ENCODE measurements around the gene GTF2A1L. TPM values are rescaled to one million over a fixed set of nuclear protein-coding genes. Genes with fewer than 3 reads are reported as not detected.

The GTF2A1L gene
- total RNA-seq: not detected

- H3K27ac Mint-ChIP-seq: no peak within 1 kb of the TSS
- peaks cover 4% of the 10 kb centered on the region for H3K27me3 Mint-ChIP-seq
- H3K4me1 Mint-ChIP-seq: no peaks in the 10 kb centered on the region
- no peaks in the 10 kb centered on the region for H3K36me3 Mint-ChIP-seq
- ATAC-seq (ENCODE audit: low read depth) (no peak), DNase-seq (no peak)
- peaks cover 2% of the 10 kb centered on the region for H3K9me3 Mint-ChIP-seq
- POLR2A ChIA-PET: no interaction called here
- no peak within 1 kb of the TSS for H3K4me3 Mint-ChIP-seq
Observed at GRCh38 chr2:48617618-48618017, at the start of gene GTF2A1L. Gene GTF2A1L, plus strand, starts transcription at chr2:48617856. Its CDS starts 19 bp downstream, at chr2:48617875.

GRCh38 chr2:48568547-48568946 lies 49.1 kb upstream of the GTF2A1L start:
- H3K36me3 Mint-ChIP-seq: no peaks in the 10 kb centered on the region
- no peak for ATAC-seq (ENCODE audit: low read depth)
- DNase-seq: no peak
- H3K4me1 Mint-ChIP-seq: peaks cover 3% of the 10 kb centered on the region
- POLR2A ChIA-PET: no interaction called here
- H3K9me3 Mint-ChIP-seq: no peaks in the 10 kb centered on the region
- no peak overlapping the region for H3K27ac Mint-ChIP-seq
- H3K4me3 Mint-ChIP-seq: no peak overlapping the region
- H3K27me3 Mint-ChIP-seq: no peaks in the 10 kb centered on the region

GRCh38 chr2:48569433-48569832 lies 48.2 kb upstream of the GTF2A1L start:
- POLR2A ChIA-PET: no interaction called here
- H3K4me3 Mint-ChIP-seq: no peak overlapping the region
- no peaks in the 10 kb centered on the region for H3K36me3 Mint-ChIP-seq
- H3K27ac Mint-ChIP-seq: no peak overlapping the region
- no peaks in the 10 kb centered on the region for H3K9me3 Mint-ChIP-seq
- peaks cover 3% of the 10 kb centered on the region for H3K4me1 Mint-ChIP-seq
- H3K27me3 Mint-ChIP-seq: no peaks in the 10 kb centered on the region
- no peak for ATAC-seq (ENCODE audit: low read depth)
- no peak for DNase-seq

- H3K9me3 Mint-ChIP-seq: no peaks in the 10 kb centered on the region
- no peaks in the 10 kb centered on the region for H3K27me3 Mint-ChIP-seq
- POLR2A ChIA-PET: no interaction called here
- DNase-seq (no peak), ATAC-seq (ENCODE audit: low read depth) (no peak)
- no peak overlapping the region for H3K27ac Mint-ChIP-seq
- H3K4me1 Mint-ChIP-seq: peaks cover 7% of the 10 kb centered on the region
- H3K4me3 Mint-ChIP-seq: no peak overlapping the region
- no peaks in the 10 kb centered on the region for H3K36me3 Mint-ChIP-seq
Observed at GRCh38 chr2:48572816-48573215, 44.8 kb upstream of the GTF2A1L start.

- Mint-ChIP-seq H3K4me3 (no peak overlapping the region), H3K4me1 (peaks cover 6% of the 10 kb centered on the region), H3K36me3 (no peaks in the 10 kb centered on the region), H3K27me3 (no peaks in the 10 kb centered on the region), H3K27ac (no peak overlapping the region), H3K9me3 (no peaks in the 10 kb centered on the region)
- POLR2A ChIA-PET: no interaction called here
- ATAC-seq (ENCODE audit: low read depth) (no peak), DNase-seq (no peak)
Observed at GRCh38 chr2:48574353-48575287, 43.0 kb upstream of the GTF2A1L start.

- no peak overlapping the region for H3K27ac Mint-ChIP-seq
- H3K4me3 Mint-ChIP-seq: no peak overlapping the region
- ATAC-seq (ENCODE audit: low read depth) (no peak), DNase-seq (no peak)
- H3K36me3 Mint-ChIP-seq: no peaks in the 10 kb centered on the region
- H3K27me3 Mint-ChIP-seq: no peaks in the 10 kb centered on the region
- H3K4me1 Mint-ChIP-seq: peaks cover 6% of the 10 kb centered on the region
- POLR2A ChIA-PET: no interaction called here
- H3K9me3 Mint-ChIP-seq: no peaks in the 10 kb centered on the region
Observed at GRCh38 chr2:48578313-48578712, 39.3 kb upstream of the GTF2A1L start.

- H3K4me1 Mint-ChIP-seq: peaks cover 5% of the 10 kb centered on the region
- no peak for ATAC-seq (ENCODE audit: low read depth)
- H3K27ac Mint-ChIP-seq: no peak overlapping the region
- POLR2A ChIA-PET: no interaction called here
- no peaks in the 10 kb centered on the region for H3K27me3 Mint-ChIP-seq
- no peak overlapping the region for H3K4me3 Mint-ChIP-seq
- no peaks in the 10 kb centered on the region for H3K9me3 Mint-ChIP-seq
- H3K36me3 Mint-ChIP-seq: no peaks in the 10 kb centered on the region
- DNase-seq: no peak
Observed at GRCh38 chr2:48583961-48584360, 33.7 kb upstream of the GTF2A1L start.

GRCh38 chr2:48584551-48584950 lies 33.1 kb upstream of the GTF2A1L start:
- POLR2A ChIA-PET: no interaction called here
- ATAC-seq (ENCODE audit: low read depth): no peak
- no peak overlapping the region for H3K4me3 Mint-ChIP-seq

GRCh38 chr2:48586433-48586832 lies 31.2 kb upstream of the GTF2A1L start:
- Mint-ChIP-seq H3K27ac (no peak overlapping the region), H3K27me3 (no peaks in the 10 kb centered on the region)

More at GRCh38 chr2:48584551-48584950, 33.1 kb upstream of the GTF2A1L start:
- DNase-seq: no peak
- Mint-ChIP-seq H3K27me3 (no peaks in the 10 kb centered on the region), H3K4me1 (peaks cover 5% of the 10 kb centered on the region), H3K27ac (no peak overlapping the region), H3K36me3 (no peaks in the 10 kb centered on the region), H3K9me3 (no peaks in the 10 kb centered on the region)

GRCh38 chr2:48587560-48587959 lies 30.1 kb upstream of the GTF2A1L start:
- Mint-ChIP-seq H3K27me3 (no peaks in the 10 kb centered on the region), H3K4me3 (no peak overlapping the region), H3K27ac (no peak overlapping the region), H3K9me3 (no peaks in the 10 kb centered on the region), H3K36me3 (no peaks in the 10 kb centered on the region), H3K4me1 (peaks cover 5% of the 10 kb centered on the region)
- POLR2A ChIA-PET: no interaction called here
- no peak for ATAC-seq (ENCODE audit: low read depth)
- no peak for DNase-seq

More at GRCh38 chr2:48586433-48586832, 31.2 kb upstream of the GTF2A1L start:
- peaks cover 5% of the 10 kb centered on the region for H3K4me1 Mint-ChIP-seq
- POLR2A ChIA-PET: no interaction called here
- no peak overlapping the region for H3K4me3 Mint-ChIP-seq
- ATAC-seq (ENCODE audit: low read depth) (no peak), DNase-seq (no peak)
- no peaks in the 10 kb centered on the region for H3K36me3 Mint-ChIP-seq
- no peaks in the 10 kb centered on the region for H3K9me3 Mint-ChIP-seq

GRCh38 chr2:48587961-48588360 lies 29.7 kb upstream of the GTF2A1L start:
- Mint-ChIP-seq H3K27ac (no peak overlapping the region), H3K36me3 (no peaks in the 10 kb centered on the region), H3K27me3 (no peaks in the 10 kb centered on the region), H3K4me1 (peaks cover 5% of the 10 kb centered on the region), H3K9me3 (no peaks in the 10 kb centered on the region), H3K4me3 (no peak overlapping the region)
- no peak for ATAC-seq (ENCODE audit: low read depth)
- POLR2A ChIA-PET: no interaction called here
- DNase-seq: no peak

GRCh38 chr2:48588745-48589144 lies 28.9 kb upstream of the GTF2A1L start:
- DNase-seq: no peak
- Mint-ChIP-seq H3K4me3 (no peak overlapping the region), H3K27ac (no peak overlapping the region), H3K9me3 (no peaks in the 10 kb centered on the region), H3K27me3 (no peaks in the 10 kb centered on the region), H3K36me3 (no peaks in the 10 kb centered on the region), H3K4me1 (peaks cover 5% of the 10 kb centered on the region)
- ATAC-seq (ENCODE audit: low read depth): no peak
- POLR2A ChIA-PET: no interaction called here

GRCh38 chr2:48589170-48589767 lies 28.4 kb upstream of the GTF2A1L start:
- no peaks in the 10 kb centered on the region for H3K27me3 Mint-ChIP-seq
- DNase-seq (no peak), ATAC-seq (ENCODE audit: low read depth) (no peak)
- H3K9me3 Mint-ChIP-seq: no peaks in the 10 kb centered on the region
- no peak overlapping the region for H3K27ac Mint-ChIP-seq
- H3K36me3 Mint-ChIP-seq: no peaks in the 10 kb centered on the region
- POLR2A ChIA-PET: no interaction called here
- H3K4me1 Mint-ChIP-seq: peaks cover 5% of the 10 kb centered on the region
- no peak overlapping the region for H3K4me3 Mint-ChIP-seq

GRCh38 chr2:48590017-48590416 lies 27.6 kb upstream of the GTF2A1L start:
- H3K4me3 Mint-ChIP-seq: no peak overlapping the region
- POLR2A ChIA-PET: no interaction called here
- no peak for DNase-seq
- no peak for ATAC-seq (ENCODE audit: low read depth)
- no peaks in the 10 kb centered on the region for H3K36me3 Mint-ChIP-seq
- H3K9me3 Mint-ChIP-seq: no peaks in the 10 kb centered on the region
- no peak overlapping the region for H3K27ac Mint-ChIP-seq
- H3K27me3 Mint-ChIP-seq: no peaks in the 10 kb centered on the region
- H3K4me1 Mint-ChIP-seq: peaks cover 5% of the 10 kb centered on the region

Data from activated naive CD8-positive, alpha-beta T cell treated with anti-CD3 and anti-CD28 coated beads, Interleukin-2, amount 10 ng/mL, durations not matched to agents 7 days and 5 days (primary cell).